ENCODE measurements around the gene C2CD5.
"Not testable (repeated sequence)": the region's sequence is repeated elsewhere in the genome, so short reads cannot be mapped to it uniquely, and the experiment has no call there.

The C2CD5 gene

DNA sequence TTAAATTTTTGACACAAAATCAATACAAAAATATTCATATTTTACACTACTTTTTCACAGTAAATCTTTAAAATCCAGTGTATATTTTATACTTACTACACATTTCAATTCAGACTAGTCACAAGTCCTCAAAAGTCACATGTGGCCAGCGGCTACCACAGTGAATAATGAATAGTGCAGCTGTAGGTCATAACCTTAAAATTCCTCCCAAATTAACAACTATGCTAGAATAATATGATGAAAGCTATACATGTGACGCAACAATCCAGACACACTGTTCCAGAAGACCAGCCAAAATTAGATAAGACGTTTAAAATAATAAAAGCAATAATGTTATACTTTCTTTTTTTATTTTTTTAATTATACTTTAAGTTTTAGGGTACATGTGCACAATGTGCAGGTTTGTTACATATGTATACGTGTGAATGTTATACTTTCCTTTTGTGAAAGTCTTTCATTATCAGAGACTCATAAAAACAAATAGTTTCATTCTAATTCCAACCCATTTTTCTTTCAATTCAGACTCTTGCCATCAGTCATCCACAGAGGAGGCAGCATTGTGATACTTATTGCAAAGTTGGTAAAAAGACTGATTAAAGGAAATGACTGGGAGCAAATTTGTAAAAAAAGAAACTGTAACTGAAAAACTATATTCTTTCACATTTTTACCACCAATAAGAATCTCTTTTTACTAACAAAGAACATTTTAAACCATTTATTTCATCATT, 67.0 kb downstream of the C2CD5 start:
- DNase-seq: no peak

DNA sequence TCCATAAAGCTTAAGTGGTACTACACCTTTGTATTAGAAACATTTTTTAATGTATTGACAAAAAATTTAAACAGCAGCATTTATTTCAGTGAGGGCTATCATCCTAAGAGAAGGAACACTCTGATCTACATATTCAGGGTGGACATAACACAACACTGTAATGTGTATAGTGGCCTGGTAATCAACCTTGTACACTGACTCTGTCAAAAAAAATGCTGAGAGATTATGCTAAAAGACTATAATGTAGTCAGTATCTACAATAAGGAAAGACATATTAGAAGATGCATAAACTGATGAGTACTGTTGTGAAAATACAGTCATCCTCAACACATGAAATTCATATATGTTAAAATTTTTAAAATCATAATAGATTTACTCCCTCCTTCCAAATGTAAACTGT, 68.2 kb downstream of the C2CD5 start:
- no peak for DNase-seq

GRCh38 chr12:22474970-22475720, 69.2 kb downstream of the C2CD5 start:
- DNase-seq: no peak

DNA sequence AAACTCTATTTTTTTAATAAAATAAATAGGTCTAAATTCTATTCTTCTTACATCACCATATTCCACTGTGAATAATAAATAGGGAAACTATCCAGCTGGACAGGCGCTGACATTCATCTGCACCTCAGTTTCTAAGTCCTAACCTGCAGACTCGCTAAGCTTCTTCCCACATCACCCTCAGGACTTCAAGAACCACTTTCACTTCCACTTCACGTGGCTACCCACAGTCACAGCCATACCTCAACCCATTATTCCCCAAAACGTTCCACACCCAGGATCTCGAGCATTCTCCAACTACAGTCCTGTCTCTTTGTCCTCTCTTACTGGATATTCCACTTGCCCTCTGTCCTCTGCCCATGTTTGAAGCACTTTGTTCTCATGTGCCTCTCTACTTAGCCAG, 71.1 kb downstream of the C2CD5 start:
- no peak for DNase-seq

DNA sequence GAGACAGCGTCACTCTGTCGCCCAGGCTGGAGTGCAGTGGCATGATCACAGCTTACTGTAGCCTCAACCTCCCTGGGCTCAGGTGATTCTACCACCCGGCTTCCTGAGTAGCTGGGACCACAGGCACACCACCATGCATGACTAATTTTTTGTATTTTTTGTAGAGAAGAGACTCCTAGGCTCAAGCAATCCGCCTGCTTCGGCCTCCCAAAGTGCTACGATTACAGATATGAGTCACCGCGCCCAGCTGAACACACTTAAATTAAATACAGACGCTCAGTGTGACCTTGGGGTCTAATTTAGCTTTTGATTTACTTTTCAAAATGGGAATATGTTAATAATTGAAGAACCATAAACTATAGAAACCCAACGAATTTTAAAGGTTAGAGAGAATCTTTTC, 77.2 kb downstream of the C2CD5 start:
- no peak for DNase-seq

- no peak for DNase-seq
Measured at GRCh38 chr12:22463306-22463705, 81.0 kb downstream of the C2CD5 start.

DNA sequence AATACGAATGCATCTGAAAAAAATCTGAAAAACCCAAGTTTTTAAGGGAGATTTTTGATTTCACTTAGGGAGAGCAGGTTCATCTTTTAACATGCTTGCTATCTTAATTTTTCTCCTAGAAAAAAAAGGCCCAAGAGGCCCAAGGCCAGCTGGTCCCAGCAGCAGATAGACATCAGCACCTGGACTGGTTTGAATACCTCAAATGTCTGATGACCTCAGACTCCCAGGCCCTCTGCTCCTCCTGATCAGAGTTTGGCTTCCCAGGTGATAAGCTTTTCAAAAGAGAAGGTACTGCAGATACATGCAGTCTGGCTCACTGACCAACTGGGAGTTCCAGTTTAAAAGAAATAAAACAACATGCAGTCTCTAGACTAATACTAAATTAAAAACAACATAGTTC, 82.6 kb downstream of the C2CD5 start:
- DNase-seq: no peak

GRCh38 chr12:22459838-22460490, 84.4 kb downstream of the C2CD5 start:
- DNase-seq: no peak

- no peak for DNase-seq
Measured at GRCh38 chr12:22458298-22458937, 85.9 kb downstream of the C2CD5 start.

- no peak for DNase-seq
Measured at GRCh38 chr12:22457085-22457484, 87.3 kb downstream of the C2CD5 start.

DNA sequence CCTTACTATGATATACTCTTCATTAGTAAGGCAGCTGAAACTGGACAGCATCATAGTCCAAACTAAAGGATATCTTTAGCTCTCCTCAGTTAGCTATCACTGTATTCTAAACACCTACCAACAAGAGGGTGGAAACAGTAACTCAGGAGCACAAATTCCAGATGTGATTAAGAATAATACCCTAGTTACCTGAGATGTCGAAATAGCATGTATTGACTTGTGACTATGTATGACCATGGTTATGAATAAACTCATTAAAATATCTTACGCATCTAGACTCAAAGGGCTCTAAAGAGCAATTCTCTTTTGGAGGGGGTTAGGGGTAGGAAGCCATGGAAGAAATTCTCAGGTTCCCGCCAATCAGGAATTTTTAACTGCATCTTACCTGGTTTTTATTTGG, 90.8 kb downstream of the C2CD5 start:
- no peak for DNase-seq

GRCh38 chr12:22447223-22447622, 97.1 kb downstream of the C2CD5 start:
- no peak for DNase-seq

GRCh38 chr12:22444317-22444665, 100.1 kb downstream of the C2CD5 start:
- DNase-seq: not testable (repeated sequence)

DNA sequence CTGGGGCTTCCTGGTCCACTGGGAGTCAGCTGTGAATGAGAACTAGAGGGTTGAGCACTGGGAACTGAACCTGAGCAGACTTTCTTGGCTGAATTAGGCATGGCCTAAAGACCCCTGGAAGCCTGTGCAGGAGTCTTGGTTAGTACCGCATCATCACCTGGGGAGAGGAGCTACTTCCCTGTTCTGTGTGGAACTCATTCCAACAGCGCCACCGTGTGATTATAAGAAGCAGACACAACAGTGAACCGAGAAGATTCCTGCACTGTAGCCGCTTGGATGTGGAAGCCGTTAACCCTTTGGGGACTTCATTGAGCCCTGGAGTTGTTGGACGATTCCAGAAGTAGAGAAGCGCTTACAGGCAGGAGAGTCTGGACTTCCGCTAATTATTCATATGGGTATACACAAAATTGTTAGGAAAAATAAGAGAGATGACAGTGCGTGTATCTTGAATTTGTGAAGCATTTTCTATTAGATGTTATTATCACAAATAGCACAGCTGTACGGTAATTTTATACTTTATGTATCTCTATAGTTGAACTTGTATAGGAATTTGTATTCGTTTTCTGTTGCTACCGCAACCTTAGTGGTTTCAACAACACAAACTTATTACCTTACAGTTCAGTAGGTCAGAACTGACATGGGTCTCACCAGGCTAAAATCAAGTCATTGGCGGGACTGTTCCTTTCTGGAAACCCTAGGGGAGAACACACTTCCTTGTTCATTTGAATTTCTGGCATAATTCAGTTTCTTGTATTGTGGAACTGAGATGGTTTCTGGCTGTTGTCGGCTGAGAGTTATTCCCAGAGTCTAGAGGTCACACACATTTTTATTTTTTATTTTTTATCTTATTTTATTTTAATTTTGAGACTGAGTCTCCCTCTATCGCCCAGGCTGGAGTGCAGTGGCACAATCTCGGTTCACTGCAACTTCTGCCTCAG, 100.7 kb downstream of the C2CD5 start:
- DNase-seq: no peak

DNA sequence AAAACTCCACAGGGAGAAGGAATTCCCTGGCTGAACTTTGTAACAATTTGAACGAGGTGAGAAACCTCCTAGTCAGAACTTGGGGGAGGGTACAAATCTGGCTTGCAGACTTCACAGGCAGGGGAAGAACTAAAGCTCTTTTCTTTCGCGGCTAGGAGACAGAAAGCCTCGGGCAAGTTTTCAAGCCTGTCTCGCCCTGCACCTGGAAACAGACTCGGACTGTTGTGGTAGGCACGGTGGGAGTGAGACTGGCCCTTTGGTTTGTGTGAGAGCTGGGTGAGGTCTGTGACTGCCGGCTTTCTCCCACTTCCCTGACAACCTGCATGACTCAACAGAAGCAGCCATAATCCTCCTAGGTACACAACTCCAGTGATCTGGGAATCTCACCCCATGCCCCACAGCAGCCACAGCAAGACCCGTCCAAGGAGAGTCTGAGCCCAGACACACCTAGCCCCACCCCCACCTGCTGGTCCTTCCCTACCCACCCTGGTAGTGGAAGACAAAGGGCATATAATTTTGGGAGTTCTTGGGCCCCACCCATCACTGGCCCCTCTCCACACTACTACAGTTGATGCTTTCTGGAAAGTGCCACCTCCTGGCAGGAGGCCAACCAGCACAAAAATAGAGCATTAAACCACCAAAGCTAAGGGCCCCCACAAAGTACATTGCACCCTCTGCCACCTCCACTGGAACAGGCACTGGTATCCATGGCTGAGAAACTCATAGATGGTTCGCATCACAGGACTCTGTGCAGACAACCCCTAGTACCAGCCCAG, 107.1 kb downstream of the C2CD5 start:
- DNase-seq: no peak

DNA sequence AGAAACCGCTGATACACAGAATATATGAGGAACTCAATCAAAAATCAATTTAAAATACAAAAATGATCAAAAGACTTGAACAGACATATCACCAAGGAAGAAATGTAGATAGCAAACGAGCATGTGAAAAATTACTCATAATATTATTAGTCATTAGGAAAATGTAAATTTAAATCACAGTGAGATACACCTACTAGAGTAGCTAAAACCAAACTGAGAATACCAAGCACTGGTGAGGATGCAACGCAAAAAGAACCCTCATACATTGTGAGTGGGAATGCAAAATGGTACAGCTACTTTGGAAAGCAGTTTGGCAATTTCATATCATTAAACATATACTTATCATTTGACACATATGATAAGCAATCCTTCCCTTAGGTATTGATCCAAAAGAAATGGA, 108.8 kb downstream of the C2CD5 start:
- no peak for DNase-seq

GRCh38 chr12:22431693-22432251, 112.6 kb downstream of the C2CD5 start:
- DNase-seq: no peak

- no peak for DNase-seq
Measured at GRCh38 chr12:22416801-22417200, 127.5 kb downstream of the C2CD5 start.

DNA sequence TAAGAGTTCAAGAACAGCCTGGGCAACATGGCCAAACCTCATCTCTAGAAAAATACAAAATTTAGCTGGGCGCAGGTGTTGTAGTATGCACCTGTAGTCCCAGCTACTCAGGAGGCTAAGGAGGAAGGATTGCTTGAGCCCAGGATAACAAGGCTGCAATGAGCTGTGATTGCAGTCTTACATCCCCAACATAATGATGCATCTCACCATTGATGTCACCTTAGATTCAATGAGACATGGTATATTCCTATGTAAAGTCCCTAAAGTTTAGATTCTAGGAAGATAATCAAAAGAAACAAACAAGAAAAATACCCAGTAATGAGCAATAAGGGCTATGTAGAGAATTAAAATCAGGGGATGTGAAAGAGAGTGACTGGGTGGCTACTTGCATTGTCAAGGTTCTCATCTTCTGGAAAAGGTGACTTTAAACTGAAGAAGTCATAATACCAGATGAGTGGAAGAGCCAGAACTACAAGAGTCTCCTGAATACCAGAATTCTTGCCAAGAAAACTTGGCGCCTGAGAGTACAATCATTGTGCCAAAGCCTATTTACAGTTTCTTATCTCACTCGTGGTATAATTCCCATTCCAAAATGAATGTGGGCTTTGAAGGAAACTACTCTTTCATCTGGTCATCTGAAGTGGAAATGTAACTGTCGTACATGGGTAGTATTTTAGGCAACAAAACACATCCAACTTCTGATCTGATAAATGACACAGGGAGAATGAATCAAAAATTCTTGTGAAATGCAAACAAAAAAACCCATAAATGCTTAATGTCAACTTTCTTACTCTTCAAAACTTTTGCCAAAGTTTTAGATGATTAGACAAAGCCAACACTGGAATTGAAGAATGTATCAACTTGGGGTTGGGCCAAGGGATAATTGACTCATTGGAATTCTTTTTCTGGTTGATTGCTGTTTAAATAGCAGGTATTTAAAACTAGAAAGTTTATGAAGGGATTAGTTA, 128.7 kb downstream of the C2CD5 start:
- no peak for DNase-seq

- DNase-seq: no peak
Measured at GRCh38 chr12:22414742-22415141, 129.6 kb downstream of the C2CD5 start.
